HG03520 (cell line): ENCODE results near the gene VMAC.
"Not testable (repeated sequence)": the region's sequence is repeated elsewhere in the genome, so short reads cannot be mapped to it uniquely, and the experiment has no call there.

Experiments used
- ATAC-seq: cut with Tn5 transposase; IDR thresholded peaks from one replicate; pipeline ENCODE4 v1.9.1; 2021; ENCODE audit warnings: mild to moderate bottlenecking, moderate library complexity; ENCODE audit not compliant: unreplicated experiment

VMAC gene

DNA sequence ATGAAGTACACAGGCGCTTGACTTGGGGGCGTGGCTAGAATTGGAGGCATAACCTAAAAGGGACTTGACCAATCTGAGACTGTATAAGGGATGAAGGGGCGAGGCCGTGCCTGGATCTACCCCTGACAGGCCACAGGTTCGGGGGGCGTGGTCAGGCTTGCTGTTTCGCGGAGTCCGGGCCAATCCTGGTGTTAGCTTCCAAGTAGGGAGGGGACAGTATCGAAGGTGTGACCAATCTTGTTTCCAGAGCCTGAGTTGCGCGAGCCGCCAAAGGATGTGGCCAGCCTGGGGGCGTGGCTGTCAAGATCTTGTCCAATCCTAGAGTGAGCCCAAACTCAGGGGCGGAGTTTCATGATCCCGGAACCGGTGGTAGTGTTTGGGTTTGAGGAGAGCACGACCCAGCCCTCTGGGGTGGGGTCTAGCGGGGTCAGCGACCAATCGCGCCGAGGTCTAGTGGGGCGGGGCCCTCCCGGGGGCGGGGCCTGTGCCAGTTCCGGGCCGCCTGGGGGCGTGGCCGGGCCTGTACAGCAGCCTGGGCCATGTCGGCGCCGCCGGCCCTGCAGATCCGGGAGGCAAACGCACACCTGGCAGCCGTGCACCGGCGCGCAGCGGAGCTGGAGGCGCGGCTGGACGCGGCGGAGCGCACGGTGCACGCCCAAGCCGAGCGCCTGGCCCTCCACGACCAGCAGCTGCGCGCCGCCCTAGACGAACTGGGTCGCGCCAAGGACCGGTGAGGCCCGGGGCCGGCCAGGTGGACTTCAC is at the start of gene VMAC:
Gene VMAC, plus strand, starts transcription at position 521 of the 762 bp plus-strand sequence. Its CDS starts 19 bp downstream, at position 540.
- peak; percentile 76 for ATAC-seq

- ATAC-seq: not testable (repeated sequence)
Observed at GRCh38 chr19:5855151-5855550, 49.5 kb upstream of the VMAC start.

GRCh38 chr19:5857203-5858081 is 47.2 kb upstream of the VMAC start:
- no peak for ATAC-seq

- ATAC-seq: no peak
Observed at GRCh38 chr19:5863030-5863665, 41.5 kb upstream of the VMAC start.

DNA sequence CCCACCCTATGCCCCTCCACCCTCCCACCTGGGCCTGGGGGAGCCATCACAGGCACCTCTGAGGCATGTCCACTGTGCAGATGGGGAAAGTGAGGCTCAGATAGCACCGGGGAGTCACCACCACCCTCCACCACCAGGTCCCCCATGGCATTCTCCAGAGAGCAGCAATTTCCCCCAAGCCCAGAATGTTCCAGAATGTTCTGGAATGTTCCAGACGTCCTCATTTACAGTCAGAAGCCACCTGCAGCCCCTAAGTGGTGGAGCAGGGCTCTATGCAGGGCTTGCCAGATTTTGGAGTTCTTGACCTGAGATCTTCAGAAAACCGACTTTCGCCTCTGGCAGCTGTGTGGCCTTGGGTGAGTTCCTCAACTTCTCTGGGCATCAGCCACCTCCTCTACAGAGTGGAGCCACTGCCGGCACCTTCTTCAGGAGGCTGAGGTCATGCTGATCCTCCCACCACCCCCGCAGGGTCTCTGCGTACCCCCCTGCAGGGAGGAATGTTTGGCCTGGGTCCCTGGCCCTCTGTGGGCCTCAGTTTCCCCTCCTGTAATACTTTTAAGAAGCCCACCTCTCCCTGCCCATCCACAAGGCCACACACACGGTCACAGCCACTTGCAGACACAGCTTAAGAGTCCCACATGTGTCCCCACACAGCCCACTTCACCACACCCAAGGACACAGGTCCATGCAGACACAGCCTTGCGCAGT is 40.5 kb upstream of the VMAC start:
- ATAC-seq: no peak

DNA sequence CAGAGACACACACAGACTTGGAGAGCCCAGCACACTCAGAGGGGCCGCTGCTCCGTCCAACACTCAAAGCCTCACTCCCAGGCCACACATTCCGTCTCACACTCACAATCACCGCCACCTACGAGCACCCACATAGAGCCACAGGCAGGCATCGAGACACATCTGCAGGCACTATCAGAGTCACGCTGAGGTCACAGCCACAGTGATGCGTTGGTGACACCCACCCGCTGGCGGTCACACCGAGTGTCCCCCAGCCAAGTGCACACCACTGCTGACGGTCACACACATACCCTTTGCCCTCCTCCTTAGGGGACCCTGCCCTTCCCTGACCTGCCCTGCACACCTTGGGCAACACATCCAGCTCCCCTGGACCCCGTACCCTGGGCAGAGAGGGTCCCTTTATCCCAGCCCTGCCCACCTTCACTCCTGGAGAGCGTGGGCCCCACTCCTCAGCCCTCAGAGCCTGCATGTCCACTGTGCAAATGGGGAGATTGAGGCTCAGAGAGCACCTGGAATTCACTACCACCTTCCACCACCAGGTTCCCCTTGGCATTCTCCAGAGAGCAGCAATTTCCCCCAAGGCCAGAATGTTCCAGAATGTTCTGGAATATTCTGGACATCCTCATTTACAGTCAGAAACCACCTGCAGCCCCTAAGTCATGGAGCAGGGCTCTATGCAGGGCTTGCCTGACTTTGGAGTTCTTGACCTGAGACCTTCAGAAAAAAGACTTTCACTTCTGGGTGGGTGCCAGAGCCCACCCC is 39.8 kb upstream of the VMAC start:
- no peak for ATAC-seq

- no peak for ATAC-seq
Observed at GRCh38 chr19:5865772-5866171, 38.9 kb upstream of the VMAC start.

DNA sequence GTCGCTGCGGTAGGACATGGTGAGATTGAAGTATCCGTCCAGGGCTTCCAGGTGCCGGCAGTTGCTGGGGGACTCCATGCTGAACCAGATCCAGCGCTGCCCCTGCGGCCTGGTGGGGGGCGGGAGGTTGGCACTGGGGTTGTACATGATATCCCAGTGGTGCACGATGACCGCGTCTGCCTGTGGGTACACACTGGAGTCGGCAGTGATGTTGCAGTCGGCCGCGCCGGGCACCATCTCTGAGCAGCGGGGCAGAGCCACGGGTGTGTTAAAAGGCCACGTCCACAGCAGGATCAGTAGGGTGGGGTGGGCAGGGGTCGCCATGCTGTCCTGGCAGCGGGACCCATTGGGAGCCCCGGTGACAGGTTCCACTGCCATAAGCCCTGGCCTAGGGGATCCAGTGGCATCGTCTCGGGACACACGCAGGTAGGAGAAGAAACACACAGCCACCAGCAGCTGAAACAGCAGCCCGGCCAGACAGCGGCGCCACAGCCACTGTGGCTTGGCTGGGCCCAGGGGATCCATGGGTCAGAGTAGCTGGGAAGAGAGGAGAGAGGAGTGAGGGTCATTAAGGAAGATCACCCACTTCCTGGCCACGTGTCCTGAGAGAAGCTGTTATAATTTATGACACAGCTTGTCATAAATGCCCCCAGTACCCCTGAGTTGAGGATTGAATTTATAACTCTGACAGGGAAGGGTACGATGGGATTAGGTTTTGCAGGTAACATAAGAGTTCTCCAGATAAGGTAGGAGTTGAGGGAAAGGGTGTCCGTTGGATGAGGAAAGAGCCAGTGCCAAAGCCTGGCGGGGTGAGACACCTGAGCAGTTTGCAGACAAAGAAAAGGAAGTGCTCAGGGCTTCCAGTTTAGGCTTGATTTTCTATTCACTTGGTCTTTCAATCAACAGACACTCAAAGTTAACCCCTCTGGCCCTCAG is 37.2 kb upstream of the VMAC start:
- ATAC-seq: no peak

GRCh38 chr19:5870986-5871394 is 33.7 kb upstream of the VMAC start:
- ATAC-seq: no peak

- no peak for ATAC-seq
Observed at GRCh38 chr19:5873617-5874199, 31.0 kb upstream of the VMAC start.

DNA sequence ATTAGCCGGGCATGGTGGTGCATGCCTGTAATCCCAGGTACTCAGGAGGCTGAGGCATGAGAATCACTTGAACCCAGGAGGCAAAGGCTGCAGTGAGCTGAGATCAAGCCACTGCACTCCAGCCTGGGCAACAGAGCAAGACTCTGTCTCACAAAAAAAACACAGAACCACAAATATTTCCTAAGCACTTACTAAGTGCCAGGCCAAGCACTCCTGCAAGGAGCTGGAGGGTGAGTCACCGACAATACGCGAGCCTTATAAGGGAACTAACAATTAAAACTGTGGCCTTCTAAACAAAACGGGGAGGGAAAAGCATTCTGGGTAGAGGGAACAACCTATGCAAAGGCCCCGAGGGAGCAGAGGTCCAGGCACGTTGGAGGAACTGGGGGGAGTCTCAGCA is 30.2 kb upstream of the VMAC start:
- ATAC-seq: not testable (repeated sequence)

DNA sequence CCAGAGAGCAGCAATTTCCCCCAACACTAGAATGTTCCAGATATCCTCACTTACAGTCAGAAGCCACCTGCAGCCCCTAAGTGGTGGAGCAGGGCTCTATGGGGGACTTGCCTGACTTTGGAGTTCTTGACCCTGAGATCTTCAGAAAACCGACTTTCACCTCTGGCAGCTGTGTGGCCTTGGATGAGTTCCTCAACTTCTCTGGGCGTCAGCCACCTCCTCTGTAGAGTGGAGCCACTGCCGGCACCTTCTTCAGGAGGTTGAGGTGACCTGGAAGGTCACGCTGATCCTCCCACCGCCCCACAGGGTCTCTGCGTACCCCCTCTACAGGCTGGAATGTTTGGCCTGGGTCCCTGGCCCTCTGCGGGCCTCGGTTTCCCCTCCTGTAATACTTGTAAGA is 27.2 kb upstream of the VMAC start:
- no peak for ATAC-seq

DNA sequence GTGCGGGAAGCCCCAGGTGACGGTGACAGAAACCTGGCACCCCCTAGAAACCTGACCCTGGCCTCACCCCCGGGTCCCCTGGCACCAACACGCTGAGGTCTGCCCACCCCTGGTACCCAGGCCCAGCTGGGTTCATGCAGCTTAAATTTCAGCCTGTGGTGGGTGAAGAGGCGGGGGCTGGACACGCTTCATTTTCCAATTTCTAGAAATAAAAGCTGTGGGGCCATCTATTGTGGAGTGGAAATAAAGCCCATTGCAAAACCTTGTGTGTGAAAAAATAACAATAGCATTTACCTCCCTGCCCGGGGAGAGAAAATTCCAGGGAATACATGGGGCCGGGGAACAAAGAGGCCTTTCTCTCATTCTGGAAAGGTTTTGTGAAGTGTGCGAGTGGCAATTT is 26.8 kb upstream of the VMAC start:
- ATAC-seq: no peak

- ATAC-seq: no peak
Observed at GRCh38 chr19:5880196-5880595, 24.5 kb upstream of the VMAC start.

DNA sequence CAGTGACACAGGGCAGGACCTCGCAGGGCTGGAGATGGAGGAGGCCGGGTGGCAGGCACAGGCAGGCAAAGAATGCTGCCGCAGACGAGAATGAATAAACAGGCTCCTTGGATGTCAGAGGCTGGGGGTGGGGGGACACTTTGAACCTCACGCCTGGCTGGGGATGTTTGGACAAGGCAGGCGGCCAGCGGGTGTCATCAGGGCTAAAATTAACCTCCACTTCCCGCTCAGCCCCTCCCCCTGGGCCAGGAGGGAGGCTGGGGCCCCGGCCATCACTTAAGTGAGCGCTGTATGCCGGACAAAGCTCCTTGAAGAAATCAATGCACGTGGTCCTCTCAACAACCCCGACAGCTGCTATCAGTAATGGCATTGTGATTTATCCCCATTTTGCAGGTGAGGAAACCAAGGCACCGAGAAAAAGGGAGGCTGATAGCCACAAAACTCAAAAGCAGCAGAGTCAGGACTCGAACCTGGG is 24.0 kb upstream of the VMAC start:
- no peak for ATAC-seq

DNA sequence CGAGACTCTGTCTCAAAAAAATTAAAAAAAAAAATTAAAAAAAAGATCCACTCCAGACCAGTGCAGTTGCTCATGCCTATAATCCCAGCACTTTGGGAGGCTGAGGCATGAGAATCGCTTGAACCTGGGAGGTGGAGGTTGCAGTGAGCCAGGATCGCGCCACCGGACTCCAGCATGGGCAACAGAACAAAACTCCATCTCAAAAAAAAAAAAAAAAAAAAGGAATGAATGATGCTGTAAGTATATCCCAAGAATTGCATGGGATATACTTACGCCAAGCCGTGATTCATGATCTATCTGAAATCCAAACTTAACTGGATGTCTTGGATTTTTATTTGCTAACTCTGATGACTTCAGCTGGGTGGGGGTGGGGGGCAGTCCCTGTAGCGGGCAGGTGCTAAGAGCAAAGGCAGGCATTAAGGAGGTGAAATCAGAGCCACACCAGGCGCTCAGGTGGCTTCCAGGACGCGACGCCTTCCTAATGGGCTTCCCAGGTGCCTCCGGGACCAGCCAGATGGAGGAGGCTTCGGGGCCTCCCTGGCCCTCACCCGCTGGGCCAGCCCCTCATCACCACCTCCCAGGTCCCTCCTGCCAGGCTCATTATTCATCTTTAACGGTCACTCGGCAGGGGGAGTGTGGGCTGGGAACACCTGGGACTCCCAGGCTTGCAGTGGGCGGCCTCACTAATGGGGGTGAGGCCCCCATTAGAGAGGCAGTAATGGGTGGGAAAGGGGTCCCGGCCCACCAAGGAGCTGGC is 23.0 kb upstream of the VMAC start:
- no peak for ATAC-seq

DNA sequence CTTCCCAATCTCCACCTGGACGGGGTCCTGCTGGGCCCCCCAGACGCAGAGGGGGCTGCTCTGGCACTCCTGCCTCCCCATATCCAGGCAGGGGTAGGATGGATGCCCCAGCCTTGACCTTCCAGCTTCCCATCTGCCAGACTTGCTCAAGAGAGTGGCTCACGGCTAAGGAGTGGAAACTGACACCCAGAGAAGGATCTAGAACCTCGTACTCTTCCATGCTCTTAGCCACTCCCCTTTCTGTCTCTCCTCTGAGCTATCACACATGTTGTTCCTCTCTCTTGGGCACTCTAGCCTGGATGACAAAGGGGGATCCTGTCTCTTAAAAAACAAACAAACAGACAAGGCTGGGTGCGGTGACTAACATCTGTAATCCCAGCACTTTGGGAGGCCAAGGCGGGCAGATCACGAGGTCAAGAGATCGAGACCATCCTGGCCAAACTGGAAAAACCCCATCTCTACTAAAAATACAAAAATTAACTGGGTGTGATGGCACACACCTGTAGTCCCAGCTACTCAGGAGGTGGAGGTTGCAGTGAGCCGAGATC is 22.2 kb upstream of the VMAC start:
- no peak for ATAC-seq
